T follicular helper cell (primary cell): Measurements from ENCODE around the gene TAS2R41.
"Not testable (repeated sequence)": the region's sequence is repeated elsewhere in the genome, so short reads cannot be mapped to it uniquely, and the experiment has no call there.

Experiments used
- DNase-seq: peaks from one replicate; pipeline ENCODE4 v3.0.0-alpha.2; 2020; ENCODE audit warnings: low read depth

TAS2R41 gene

GRCh38 chr7:143456992-143457793 lies 20.5 kb upstream of the TAS2R41 start:
- no peak for DNase-seq

GRCh38 chr7:143458263-143458662 lies 19.4 kb upstream of the TAS2R41 start:
- no peak for DNase-seq

GRCh38 chr7:143458681-143459080 lies 19.0 kb upstream of the TAS2R41 start:
- no peak for DNase-seq

GRCh38 chr7:143459359-143459758 lies 18.3 kb upstream of the TAS2R41 start:
- no peak for DNase-seq

GRCh38 chr7:143460271-143460979 lies 17.2 kb upstream of the TAS2R41 start:
- no peak for DNase-seq

- no peak for DNase-seq
Measured at GRCh38 chr7:143462045-143462444, 15.6 kb upstream of the TAS2R41 start.

GRCh38 chr7:143463556-143463955 lies 14.1 kb upstream of the TAS2R41 start:
- no peak for DNase-seq

- no peak for DNase-seq
Measured at GRCh38 chr7:143463957-143464356, 13.7 kb upstream of the TAS2R41 start.

- no peak for DNase-seq
Measured at GRCh38 chr7:143467724-143468123, 9.9 kb upstream of the TAS2R41 start.

- DNase-seq = not testable (repeated sequence)
Measured at GRCh38 chr7:143472071-143472689, 5.5 kb upstream of the TAS2R41 start.

- no peak for DNase-seq
Measured at GRCh38 chr7:143479055-143479766, 1.5 kb downstream of the TAS2R41 start.

- DNase-seq = no peak
Measured at GRCh38 chr7:143480501-143480900, 2.8 kb downstream of the TAS2R41 start.

GRCh38 chr7:143484119-143484518 lies 6.4 kb downstream of the TAS2R41 start:
- no peak for DNase-seq

- no peak for DNase-seq
Measured at GRCh38 chr7:143485094-143485493, 7.4 kb downstream of the TAS2R41 start.

- DNase-seq = no peak
Measured at GRCh38 chr7:143485500-143485899, 7.8 kb downstream of the TAS2R41 start.

GRCh38 chr7:143486266-143486665 lies 8.6 kb downstream of the TAS2R41 start:
- not testable (repeated sequence) for DNase-seq

GRCh38 chr7:143487061-143487460 lies 9.4 kb downstream of the TAS2R41 start:
- DNase-seq = no peak

GRCh38 chr7:143487566-143487965 lies 9.9 kb downstream of the TAS2R41 start:
- no peak for DNase-seq

- no peak for DNase-seq
Measured at GRCh38 chr7:143490717-143491306, 13.1 kb downstream of the TAS2R41 start.

- no peak for DNase-seq
Measured at GRCh38 chr7:143492043-143492471, 14.4 kb downstream of the TAS2R41 start.

GRCh38 chr7:143492799-143493739 lies 15.4 kb downstream of the TAS2R41 start:
- DNase-seq = no peak
